KBM-7 (cell line): ENCODE data around the gene ERBB4.

Source experiments
- DNase-seq: peaks from one replicate; pipeline ENCODE4 v3.0.0-alpha.2; 2015
- in situ Hi-C: fragments of 300-500 bp; cut with MboI; formaldehyde crosslinking; loops from 2 replicates; pipeline ENCODE4 v1.14.3; 2020; ENCODE audit warnings: low sequenced_read_pairs, low pct_unique_long_range_greater_than_20kb, mixed read lengths

Gene ERBB4

DNA sequence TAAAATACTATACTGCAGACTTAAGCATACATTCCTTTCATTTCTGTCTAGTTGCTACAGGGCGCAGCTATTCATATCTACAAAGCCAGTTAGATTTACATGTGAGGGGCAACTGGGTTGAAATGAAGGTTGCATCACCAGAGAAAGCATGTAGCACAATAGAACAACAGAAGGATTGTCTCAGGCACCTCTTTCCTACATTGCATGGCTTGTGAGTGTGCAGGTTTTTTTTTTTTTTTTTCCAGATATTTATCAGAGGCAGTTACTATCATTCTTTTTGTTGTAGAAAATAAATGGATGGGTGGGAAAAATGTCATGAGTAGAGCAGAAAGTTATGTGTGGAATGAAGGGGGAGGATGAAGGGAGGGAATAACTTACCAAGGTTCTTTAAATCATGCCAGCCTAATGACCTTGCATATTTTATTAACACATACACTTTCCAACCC is 86.8 kb downstream of the ERBB4 start:
- DNase-seq: no peak
- in situ Hi-C loops: no loop called here

DNA sequence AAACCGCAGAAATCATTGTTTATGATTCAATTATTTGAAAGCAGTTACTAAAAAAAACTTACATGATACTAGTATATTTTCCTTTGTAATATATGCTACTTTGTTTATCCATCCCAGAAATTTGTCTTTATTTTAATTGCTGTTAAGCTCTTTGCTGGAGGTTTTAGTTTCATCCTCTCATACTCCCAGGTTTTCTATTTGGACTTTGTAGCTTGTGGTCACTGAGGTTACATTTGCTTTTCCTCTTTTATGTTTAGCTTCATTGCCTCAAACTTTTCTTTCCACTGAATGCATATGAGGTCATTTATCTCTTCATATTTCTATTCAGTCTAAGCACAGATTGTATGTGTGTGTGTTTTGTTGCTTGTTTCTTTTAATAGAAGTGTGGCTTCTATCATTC is 89.9 kb downstream of the ERBB4 start:
- DNase-seq: no peak
- in situ Hi-C loops: no loop called here

DNA sequence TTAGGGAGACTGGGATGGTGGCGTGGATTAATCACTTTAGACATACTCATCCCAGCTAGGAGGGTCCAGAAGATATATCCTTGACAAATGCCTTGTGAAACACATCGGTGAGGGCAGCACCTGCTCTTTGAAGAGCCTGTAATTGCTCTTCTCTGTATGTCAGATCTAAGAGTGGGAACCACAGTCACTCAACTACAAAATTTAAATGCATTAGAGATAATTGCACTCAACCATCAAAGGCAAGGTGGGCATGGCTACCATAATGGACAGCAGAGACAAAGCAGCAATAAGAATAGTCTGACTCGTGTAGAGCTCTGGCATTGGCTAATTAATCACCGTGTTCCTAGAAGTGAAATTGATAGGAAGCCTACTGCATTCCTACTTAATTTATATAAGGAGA is 96.8 kb downstream of the ERBB4 start:
- DNase-seq: no peak
- in situ Hi-C loops: no loop called here

DNA sequence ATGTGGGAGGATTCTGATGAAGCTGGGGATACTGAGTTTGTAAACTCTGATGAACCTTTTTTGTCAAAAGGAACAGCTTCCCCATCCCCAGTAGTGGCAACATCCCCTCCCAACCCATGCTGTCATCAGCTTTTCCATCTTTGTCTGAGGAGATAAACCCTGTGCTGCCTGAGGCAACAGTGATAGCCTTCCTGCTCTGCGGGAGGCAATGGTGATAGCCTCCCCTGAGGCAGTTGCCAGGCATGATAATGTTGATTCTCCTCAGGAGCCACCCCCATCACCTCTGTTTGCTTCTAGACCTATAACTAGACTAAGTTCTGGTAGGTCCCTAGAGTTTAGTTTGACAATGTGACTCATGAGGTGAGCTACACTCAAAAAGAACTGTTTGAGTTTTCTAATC is 97.5 kb downstream of the ERBB4 start:
- DNase-seq: no peak
- in situ Hi-C loops: no loop called here

DNA sequence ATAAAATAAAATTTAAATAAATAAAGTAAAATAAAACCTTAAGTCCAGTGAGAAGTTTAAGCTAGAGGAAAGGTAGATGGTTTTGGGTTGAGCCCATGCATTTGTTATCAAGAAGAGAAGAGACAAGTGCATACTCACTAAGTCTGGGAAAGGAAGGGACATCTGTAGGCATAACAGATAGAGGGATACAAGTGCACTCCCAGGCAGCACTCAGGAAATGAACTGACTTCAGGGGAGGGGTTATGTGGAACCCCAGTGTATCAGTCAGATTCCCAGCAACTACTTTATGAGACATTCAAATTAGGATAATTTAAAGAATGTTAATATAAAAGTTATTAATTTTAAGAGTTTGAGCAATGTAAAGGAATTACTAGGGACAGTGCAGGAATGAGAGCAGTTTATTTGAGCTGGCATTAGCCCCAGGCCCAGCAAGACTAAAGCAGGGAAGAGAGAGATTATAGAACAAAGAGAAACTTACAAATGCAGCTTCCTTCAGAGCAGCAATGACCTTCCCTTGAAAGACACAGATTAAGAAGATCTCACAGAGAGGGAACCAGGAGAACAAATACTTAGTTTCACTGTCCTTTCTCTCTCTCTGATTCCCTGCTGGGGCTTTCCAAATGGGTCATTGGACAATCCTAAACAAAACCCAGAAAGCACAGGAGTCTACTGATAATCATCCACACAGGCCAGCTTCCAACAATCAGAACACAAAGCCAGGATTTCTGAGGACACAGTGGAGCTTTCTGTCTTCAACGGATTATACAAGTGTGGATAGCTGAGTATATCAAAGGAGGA is 109.7 kb downstream of the ERBB4 start:
- no peak for DNase-seq
- in situ Hi-C loops: no loop called here

DNA sequence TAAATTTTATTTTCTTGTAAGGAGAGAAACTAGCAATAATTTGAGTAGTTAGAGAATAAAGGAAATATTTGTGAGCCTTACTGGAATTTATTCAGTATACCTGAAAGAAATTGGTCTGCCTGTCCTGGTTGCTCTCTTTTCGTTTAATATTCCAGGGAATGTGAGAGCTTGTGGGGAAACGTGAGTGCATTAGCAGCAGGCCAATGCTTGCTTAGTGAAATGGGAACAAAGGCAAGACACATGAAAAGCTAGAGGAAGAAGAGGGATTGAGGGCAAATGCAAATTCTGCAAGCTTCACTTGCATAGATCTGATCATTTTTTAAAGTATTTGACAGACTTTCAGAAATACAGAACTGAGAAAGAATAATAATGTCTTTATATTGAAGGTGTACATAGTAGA is 111.0 kb downstream of the ERBB4 start:
- in situ Hi-C loops: no loop called here
- DNase-seq: no peak

DNA sequence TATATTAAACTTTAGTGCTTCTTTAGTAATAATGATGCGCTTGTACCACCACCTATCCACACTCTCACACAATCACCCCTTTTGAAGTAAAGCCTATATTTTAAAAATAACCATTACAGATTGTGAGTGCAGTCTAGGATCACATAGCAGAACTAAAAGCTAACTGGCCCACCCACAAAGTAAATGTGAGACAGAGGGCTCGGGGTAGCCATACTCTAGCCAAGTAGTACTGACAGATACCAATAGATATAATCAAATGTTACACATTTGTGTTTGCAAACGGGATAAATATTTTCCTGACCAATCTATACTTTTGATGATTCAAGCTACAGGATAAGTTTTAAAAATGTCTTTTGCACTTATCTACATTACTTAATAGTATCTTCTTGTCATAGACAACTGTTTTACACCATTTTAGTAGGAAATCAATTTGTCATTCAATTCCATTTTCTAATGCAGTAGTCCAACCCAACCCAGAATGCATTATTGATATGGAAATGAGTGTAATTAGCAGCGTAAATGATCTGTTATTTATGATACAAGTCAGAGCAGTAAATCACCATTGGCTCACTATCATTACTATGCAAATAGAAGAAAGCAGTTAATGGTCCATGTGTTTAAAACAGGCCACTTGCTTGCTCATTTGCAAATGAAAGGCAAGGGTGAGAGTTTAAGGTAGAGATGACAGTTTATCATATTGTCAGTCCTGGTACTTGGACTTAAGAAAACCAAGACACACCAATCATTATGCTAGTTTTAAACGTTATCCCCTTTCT is 111.8 kb downstream of the ERBB4 start:
- in situ Hi-C loops: no loop called here
- DNase-seq: no peak

DNA sequence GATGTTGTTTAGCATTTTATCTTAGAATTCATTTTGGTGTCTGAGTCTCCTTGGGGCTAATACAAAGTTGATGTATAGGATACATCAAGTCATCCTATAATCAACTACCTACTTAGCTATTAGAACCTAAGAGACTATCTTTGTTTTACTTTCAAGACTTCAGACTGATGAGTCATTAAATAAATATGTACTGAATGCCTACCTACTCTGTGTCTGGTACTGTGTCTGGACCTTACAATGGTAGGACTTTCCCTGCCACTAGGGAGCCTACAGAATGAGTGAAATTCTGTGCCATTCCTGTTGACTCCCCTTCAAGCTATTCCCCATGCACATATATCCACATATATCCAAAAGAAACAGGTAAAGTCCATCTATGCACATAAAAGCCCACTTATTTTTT is 114.5 kb downstream of the ERBB4 start:
- in situ Hi-C loops: no loop called here
- no peak for DNase-seq

DNA sequence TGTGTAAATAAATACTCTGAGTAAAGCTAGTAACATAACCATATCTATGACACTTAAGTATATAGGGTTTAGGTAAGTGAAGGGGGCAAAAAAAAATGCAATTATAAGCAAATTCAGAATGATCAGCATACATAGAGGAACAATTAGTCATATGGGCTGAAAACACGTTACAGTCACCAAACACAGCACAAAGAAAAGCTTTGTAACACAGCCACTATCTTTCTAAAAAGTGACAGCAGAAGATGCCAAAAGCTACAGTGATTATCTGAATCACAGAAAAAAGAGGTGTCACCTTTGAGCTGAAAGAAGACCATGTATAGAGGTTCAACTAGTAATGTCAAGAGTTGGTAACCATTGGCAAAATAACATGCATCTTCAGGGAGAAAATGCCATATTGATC is 115.5 kb downstream of the ERBB4 start:
- in situ Hi-C loops: no loop called here
- DNase-seq: no peak

DNA sequence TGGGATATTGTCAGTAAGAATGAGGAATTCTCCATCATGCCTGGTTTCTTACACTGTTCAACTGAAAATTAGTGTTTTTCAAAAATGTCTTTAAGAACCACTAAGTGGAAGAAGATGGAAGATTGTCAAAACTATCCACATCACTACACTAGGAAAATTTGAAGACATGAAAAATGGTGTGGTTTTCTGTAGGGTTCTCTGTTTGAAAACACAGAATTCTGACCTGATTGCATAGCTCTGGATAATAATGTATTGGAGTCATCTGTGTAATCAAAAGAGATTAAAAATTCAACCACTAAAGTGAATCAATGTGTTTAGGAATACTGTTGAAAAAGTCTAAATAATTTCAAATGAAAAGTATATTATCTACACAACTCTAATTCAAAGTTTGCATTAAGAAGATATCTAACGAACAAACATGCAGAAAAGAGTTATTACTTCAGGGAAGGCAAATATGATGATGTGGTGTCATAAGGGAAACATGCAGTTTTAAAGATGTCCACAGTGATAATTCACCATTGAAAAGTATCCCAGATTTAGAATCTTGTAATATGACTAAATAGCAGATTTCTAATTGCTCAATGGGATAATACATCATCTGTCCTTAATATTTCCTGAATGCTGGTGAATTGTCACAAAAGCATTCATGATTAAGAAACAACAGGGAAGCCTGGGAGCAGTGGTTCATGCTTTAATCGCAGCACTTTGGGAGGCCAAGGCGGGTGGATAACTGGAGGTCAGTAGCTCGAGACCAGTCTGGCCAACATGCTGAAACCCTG is 116.9 kb downstream of the ERBB4 start:
- DNase-seq: no peak
- in situ Hi-C loops: no loop called here

DNA sequence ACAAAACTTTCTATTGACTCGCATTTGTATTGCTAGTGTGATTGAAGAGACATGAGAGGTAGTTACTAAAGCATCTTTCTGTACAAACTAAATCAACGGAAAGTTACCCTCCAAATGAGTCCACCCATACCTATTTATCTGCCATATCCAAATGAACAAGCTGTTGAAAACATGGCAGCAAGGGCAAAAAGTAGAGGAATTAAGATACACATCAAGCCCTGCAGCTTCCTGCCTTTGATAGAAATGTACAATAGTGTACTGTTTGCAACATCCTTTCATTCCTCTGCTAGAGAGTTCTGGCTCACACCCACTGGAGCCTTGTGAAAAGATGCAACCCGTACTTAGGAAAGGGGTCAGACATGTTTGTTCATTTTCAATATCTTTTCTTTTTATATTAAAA is 122.5 kb downstream of the ERBB4 start:
- no peak for DNase-seq
- in situ Hi-C loops: no loop called here

DNA sequence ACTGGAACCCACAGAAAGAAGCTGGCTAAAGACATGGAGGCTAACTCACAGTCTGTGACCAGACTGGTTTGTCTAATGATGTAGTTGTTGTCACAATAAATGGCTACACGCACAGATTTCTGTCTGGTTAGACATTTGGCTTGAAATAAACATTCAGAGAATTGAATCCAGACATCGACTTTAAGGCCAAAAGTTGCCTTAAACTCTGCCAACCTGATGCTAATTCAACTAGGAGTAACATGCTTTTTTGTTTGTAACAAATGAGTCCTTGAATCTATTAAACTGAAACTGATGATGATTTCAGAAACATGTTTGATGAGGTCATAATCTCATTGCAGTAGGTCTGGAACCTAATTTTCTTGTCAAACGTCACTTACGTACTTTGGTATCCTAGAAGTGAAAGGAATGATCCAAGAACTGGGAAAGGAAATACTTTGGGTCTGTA is 123.8 kb downstream of the ERBB4 start:
- in situ Hi-C loops: no loop called here
- no peak for DNase-seq

DNA sequence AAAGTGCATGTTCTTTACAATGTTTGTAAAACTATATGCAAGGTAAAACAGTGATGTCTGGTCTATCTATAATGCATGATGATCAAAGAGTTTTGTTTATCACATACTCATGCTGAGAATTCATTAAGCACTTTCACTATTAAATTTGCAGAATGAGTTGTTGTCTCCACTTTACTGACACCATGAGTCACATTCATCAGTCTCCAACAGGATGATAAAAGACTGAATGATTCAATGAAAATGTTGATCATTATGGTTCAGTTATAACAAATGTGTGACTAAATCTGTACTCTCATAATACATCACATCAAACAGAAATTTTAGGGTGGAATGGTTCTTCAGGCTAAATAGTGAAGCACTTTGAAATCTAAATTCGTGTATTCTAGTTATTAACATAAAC is 129.0 kb downstream of the ERBB4 start:
- in situ Hi-C loops: no loop called here

DNA sequence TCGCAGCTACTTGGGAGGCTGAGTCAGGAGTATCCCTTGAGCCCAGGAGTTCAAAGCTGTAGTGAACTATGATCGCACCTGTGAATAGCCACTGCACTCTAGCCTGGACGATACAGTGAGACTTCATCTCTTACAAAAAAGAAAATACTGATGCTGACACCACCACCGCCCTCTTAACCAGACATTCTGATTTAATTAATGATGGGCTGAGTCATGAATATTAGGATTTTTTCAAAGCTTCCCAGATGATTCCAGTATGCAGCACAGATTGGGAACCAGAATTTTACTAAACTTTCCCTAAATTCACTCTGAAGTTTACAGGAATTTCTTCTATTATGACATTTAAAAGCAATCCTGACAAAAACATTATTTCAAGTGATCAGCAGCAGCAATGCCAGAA is 130.1 kb downstream of the ERBB4 start:
- no peak for DNase-seq
- in situ Hi-C loops: no loop called here

More for the DNA sequence above, 129.0 kb downstream of the ERBB4 start:
- DNase-seq: no peak

DNA sequence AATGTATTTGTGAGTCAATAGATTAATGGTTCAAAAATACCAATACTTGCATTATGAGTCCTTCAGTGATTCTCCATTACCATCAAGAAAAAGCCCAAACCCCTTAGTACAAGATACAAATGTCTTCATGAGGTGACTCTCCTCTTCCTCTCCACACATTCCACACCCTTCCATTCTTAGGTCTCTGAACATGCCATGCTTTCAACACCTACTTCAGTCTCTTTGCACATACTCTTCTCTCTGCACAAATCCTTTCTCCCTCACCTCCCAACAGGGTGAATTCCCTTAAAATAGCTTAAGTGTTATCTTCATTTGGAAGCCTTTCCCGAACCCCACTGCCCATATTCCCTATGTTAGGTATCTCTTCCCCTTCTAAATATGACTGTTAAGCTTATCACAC is 131.9 kb downstream of the ERBB4 start:
- in situ Hi-C loops: no loop called here
- no peak for DNase-seq

DNA sequence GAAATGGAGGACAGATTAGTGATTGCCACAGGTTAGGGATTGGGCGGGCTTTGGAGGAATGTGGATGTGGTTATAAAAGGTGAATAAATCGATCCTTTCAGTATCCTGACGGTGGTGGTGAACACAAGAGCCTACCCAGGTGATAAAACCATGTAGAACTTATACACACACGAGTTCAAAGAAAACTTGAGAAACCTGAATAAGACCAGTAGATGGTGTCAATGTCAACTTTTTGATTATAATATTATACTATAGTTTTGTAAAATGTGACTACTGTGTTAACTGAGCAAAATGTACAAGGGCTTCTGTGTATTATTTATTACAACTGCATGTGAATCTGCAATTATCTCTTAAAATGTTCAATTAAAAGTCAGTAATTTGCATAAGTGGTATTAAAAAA is 136.3 kb downstream of the ERBB4 start:
- DNase-seq: no peak
- in situ Hi-C loops: no loop called here

DNA sequence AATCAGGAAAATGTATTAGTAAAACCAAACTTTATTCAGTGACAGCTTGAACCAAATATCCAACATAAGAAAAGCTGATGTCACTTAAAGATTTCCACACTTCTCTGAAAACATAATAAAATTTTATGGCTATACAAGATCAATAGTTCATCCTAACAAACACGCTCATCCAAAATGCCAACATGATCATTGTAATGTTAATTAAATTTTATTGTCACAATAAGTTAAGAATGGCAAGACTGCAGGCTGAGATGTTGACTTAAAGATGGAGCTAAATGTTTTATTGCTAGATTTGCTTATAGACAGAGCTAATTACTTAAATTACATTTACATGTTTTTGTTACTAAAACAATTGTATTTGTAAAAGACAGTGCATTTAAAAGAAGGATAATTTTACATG is 140.3 kb downstream of the ERBB4 start:
- in situ Hi-C loops: no loop called here
- no peak for DNase-seq

DNA sequence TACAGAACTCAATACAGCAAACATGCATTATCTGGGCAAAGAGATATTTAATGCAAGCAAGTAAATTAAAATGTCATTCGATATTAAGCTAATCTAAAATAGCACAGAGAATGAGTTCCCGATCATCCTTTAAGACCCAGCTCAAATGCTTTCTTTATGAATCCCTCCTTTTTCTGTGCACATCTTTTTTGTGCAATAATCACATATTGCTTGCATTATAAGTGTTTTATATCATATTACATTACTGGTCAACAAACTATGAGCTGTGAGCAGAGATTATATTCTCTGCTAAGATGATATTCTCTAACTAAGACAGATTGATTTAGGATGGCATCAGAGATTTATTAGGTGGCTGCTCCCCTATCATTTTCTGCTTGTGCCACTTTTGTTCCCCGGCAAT is 146.1 kb downstream of the ERBB4 start:
- in situ Hi-C loops: no loop called here
- DNase-seq: no peak

DNA sequence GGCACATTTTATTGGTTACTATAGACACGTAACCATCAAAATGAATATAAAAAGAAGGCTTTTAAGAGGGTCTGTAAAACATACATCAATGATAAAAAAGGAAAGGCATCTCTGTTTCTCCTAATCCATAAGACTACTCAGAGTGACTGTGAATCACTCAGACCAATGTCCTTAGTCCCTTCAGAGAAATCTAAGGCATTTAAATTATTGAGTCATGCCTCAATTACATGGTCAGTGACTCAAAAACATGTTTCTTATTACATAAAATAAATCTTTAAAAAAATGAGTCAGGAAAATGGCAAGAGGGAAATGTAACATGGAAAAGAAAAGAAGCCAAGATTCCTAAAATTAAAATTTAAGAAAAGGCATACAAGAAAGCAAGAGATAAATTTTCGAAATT is 146.6 kb downstream of the ERBB4 start:
- DNase-seq: no peak
- in situ Hi-C loops: no loop called here

DNA sequence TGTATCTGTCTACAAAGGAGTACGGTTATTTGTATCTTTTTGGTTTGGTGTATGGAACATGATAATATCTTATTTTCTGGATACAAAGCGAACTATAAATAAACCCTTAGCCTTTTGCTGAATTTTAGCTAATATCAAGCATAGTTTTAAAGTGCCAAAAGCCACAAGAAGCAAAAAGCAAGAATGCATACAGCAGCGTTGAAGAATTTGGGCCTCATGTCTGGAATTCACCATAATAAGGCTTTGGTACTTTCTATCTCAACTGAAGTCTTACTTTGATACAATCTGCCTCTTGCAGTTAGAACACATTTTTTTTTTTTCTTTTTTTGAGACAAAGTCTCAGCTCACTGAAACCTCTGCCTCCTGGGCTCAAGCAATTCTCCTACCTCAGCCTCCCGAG is 151.5 kb downstream of the ERBB4 start:
- in situ Hi-C loops: no loop called here

More for the DNA sequence above, 151.5 kb downstream of the ERBB4 start:
- DNase-seq: no peak
